Effector CD4-positive, alpha-beta T cell (primary cell): ENCODE measurements around the gene PRKCE.

Experiments used
- DNase-seq: peaks from one replicate; pipeline ENCODE4 v3.0.0-alpha.2; 2020

PRKCE gene

DNA sequence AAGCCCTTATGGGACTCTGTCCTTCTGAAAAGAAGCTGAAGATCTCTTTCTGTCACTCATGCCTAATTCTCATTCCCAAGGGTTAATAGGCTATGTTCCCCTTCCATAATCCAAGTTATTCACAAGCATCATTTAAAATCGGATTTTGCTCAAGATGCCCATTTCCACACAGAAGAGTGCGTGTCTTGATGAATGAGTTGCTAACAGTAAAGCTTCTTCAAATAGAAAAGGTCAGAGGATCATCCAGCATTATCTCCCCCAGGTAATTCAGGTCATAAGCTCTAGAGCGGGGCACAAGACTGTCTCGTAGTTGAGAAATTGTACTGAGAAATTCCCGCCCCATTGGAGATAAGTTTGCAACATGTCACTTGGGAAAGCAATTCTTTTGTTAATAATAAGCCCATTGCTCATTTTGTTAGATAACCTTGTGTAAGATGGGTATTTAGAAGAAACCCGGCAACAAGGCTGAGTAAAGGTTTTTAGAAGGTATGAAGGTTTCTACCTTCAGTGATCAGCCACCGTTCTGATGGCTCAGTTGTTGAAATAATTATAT is 355.1 kb downstream of the PRKCE start:
- no peak for DNase-seq

GRCh38 chr2:46007412-46007811 is 355.9 kb downstream of the PRKCE start:
- DNase-seq, result no peak

GRCh38 chr2:46008091-46008870 is 356.8 kb downstream of the PRKCE start:
- no peak for DNase-seq

DNA sequence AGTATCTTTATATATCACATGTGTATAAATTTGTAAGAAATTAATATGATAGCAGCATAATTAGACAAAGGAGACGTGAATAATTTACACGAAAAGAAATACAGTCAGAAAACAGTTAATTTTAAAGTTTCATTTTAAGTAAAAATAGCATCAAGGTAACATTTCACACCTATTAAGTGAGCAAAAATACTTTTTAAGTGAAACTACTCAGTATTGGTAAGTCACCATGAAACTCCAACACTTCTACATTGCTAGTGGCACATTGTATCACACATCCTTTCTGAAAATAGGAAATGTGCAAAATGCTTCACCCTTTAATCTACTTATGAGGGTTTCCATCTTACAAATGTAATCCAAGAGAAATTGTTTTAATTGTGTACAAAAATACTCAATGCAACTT is 357.8 kb downstream of the PRKCE start:
- no peak for DNase-seq

GRCh38 chr2:46009772-46010171 is 358.3 kb downstream of the PRKCE start:
- DNase-seq, result no peak

DNA sequence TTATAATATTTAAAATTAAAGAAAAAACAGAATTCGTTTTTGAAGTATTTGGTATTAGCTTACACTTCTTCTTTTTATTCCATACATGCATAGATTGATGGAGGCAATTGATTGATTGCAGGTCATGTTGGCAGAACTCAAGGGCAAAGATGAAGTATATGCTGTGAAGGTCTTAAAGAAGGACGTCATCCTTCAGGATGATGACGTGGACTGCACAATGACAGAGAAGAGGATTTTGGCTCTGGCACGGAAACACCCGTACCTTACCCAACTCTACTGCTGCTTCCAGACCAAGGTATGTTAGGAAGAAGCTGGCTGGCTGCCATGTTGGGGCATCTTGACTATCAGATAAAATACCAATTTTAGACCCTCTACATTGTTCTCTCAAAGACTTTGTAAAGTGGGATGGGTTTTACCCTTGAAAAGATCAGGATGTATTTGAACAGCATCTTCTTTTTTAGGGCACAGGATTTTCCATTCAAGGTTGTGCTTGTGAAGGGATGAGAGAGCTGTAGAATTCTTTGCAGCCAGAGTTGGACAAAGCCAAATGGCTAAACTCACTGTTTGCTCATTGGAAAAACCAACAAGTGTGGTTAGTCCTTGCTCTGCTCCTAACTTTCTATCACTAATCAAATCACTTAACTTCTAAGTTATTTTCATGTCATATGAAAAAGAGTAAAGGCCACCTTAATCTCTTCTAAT is 358.9 kb downstream of the PRKCE start:
- DNase-seq, result no peak

GRCh38 chr2:46010925-46011490 is 359.5 kb downstream of the PRKCE start:
- no peak for DNase-seq

GRCh38 chr2:46012618-46013240 is 361.3 kb downstream of the PRKCE start:
- DNase-seq, result no peak

DNA sequence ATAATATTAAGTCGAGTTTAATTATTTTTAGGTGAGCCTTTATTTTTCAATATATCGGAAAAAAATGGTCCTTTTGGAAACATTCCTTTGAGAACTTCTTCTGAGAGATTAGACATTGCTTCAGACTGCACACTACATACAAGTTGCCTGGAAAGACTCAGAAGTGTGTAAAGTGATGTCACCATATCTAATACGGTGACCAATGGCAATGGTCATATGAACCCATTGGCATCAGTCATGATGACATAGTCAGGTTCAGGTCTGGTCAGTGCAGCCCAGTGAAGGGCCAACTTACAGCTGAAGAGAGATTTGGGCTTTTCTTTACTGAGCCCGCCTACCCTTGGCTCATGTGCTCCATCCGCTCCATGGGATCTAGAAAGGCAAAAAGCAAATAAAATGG is 362.3 kb downstream of the PRKCE start:
- no peak for DNase-seq

- no peak for DNase-seq
Observed at GRCh38 chr2:46014911-46015654, 363.6 kb downstream of the PRKCE start.

DNA sequence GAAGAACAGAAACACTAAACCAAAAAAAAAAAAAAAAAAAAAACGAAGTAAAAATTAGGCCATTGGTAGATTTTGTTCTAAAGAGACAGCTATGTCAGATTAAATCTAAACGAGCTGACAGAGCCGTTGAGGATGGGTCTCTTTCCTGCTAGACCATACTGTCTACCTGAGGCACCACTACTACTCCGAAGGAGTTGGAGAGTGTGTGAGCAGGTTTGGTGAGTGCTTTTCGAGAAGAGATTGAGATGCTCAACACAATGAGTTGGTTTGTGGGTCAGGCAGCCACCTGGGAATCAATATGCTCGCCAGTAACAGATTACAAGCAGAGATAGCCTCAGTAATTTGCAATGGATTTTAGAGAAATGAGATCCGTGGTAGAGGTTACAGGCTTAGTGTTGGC is 364.2 kb downstream of the PRKCE start:
- no peak for DNase-seq

DNA sequence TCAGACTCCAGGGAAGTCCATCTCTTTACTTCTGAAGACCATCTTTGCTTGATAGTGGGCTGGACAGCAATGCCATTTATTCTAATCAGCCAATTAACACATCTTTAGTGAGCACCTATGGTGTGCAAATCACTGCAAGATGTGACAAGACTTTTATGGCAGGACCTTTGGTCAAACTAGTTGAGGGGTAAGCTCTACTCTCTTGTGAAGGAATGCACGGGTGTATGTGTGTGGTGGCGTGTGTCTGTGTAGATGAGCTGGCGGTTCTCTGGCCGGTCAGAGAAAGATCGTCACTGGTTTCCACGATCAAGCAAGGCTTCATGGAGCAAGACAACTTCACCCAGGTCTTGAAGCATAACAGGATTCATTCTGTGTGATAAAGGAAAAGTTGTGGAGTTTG is 364.6 kb downstream of the PRKCE start:
- no peak for DNase-seq

GRCh38 chr2:46018773-46019591 is 367.5 kb downstream of the PRKCE start:
- DNase-seq, result no peak

GRCh38 chr2:46020416-46020815 is 368.9 kb downstream of the PRKCE start:
- no peak for DNase-seq

DNA sequence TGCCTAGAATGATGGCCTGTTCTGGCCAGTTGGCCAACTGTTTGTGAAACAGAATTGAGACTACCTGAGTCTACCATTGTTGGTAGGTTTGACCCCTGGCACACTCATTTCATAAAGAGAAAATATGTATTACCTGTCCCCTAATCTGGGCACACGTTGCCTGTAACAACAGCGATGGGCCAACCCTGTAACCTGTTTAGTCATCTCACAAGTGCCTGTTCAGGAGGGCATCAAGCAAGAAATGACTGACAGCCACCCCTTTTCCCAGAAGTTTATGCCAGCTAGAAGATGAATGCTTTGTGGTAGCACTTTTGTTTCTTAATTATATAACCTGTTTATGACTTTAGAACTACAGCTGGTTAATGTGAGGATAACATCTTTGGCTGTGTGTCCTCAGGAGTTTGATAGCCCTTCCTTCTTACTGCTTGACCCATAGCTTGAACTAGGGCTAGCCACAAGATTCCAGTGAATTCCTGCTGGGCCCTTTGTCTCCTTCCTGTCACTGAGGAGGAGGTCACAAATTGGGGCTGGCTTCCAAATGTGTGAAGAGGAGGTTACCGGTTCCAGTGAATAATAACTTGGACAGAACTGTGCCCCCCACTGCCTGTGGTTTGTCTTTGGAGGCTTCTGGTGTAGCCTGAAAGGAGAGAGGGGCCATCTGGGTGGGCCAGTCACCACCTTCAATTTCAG is 371.8 kb downstream of the PRKCE start:
- DNase-seq, result no peak

GRCh38 chr2:46024146-46024779 is 372.8 kb downstream of the PRKCE start:
- DNase-seq, result no peak

DNA sequence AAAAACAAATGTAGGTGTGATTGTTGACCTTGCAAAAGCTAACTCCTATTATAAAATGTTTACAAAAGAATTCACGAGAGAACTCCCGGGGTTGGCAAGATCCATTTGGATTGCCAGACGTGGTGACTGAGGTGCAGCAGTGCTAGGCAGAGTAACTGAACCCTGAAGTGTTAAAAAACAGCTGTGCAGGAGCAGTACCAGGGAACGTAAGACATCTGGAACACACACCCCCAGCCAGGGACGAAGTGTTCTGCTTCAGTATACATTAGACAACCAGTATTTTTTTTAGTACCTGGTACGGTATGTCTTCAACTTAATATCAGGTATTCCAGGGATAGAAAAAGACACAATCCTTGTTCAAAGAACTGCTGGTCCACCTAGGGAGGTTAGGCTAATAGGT is 373.6 kb downstream of the PRKCE start:
- DNase-seq, result no peak

- DNase-seq, result no peak
Observed at GRCh38 chr2:46025676-46026075, 374.2 kb downstream of the PRKCE start.

DNA sequence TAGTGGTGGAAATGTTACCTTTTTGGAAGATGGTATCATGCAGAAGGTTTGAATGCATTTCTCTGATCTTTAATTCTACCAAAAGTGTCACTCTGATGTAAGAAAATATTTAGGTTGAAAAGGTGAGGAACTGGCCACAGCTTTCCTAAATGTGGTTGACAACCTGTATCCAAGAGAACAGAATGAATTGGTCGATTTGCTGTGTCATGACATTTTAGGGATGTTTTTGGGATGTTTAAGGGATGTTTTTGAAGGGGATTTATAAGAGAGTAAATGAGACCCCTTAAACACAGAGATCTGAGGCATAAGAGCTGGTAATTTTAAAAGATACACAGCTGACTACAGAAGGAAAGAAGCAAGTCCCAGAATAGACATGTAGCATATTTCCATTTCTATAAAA is 375.0 kb downstream of the PRKCE start:
- DNase-seq, result no peak

- DNase-seq, result no peak
Observed at GRCh38 chr2:46029332-46029811, 377.9 kb downstream of the PRKCE start.
